Cardiac fibroblast (primary cell): ENCODE measurements around the gene DDIT3.

Experiments used
- DNase-seq, 2 donors: peaks; one replicate each; pipeline versions ENCODE4 v3.0.0 to v3.0.0-alpha.2; 2010; ENCODE audit warnings: low read depth in 2 of 2
- H3K4me3 ChIP-seq, 2 donors: replicated peaks in 1 of 2; 1 replicate in 1 of 2; 2 replicates in 1 of 2; pipeline ENCODE4 v1.5.1; 2011; ENCODE audit warnings: low read depth in 2 of 2, low read length in 2 of 2, mild to moderate bottlenecking in 2 of 2, moderate library complexity in 1 of 2
- CTCF ChIP-seq: IDR thresholded peaks from one replicate; pipeline ENCODE4 v1.5.1; 2011; ENCODE audit warnings: low read depth, mild to moderate bottlenecking, low read length, inconsistent platforms

Gene DDIT3

GRCh38 chr12:57490126-57490525 lies 30.2 kb downstream of the DDIT3 start:
- H3K4me3 ChIP-seq, result no peak overlapping the region
- DNase-seq, result no peak
- no peak for TF ChIP-seq CTCF

DNA sequence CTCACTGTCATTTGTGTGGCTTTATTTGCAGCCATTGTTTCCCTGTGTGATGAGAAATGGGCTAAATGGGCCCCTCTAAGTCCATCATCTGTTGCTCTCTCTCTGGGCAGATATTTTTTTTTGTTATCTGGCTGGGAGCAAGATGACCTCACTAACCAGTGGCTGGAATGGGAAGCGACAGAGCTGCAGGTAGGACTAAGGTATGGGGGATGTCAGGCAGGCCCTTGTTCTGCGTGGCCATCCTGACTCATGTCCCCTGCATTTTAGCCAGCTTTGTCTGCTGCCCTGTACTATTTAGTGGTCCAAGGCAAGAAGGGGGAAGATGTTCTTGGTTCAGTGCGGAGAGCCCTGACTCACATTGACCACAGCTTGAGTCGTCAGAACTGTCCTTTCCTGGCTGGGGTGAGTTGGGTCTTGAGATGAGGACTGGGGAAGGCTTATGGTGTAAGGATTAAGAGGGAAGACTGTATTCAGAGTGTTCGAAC lies 31.1 kb downstream of the DDIT3 start:
- TF ChIP-seq CTCF, result no peak
- DNase-seq, result peak in 1 of 2 donors; percentile 37
- peak overlapping the region; percentile 99 for H3K4me3 ChIP-seq

- peak overlapping the region; percentile 99 for H3K4me3 ChIP-seq
- TF ChIP-seq CTCF, result no peak
- no peak for DNase-seq
Observed at GRCh38 chr12:57488402-57489156, 31.7 kb downstream of the DDIT3 start.

DNA sequence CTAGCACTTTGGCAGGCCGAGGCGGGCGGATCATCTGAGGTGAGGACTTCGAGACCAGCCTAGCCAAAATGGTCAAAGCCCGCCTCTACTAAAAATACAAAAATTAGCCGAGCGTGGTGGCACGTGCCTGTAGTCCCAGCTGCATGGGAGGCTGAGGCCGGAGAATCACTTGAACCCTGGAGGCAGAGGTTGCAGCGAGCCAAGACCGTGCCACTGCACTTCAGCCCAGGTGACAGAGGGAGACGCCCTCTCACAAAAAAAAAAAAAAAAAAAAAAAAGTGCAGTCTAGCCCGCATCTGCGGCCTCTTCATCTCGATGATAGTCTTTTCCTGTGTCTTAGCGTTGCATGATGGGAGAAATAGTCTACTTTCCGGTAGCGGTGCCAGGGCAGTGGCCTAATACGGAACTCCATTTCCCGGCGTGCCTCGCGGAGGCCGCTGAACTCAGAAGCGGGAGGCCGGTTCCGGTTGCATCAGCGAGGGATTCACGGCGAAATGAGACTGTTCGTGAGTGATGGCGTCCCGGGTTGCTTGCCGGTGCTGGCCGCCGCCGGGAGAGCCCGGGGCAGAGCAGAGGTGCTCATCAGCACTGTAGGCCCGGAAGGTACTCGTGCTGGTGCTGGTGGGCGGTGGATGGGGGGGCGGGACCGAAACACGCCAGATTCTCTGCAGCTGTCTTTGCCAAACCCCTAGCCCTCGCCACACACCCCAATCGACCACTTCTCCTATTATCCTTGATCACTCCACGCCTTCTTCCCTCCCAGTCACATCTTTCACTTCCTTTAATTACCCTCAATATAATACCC lies 32.5 kb downstream of the DDIT3 start, which contains the start of gene MARS1:
Gene MARS1, plus strand, starts transcription at position 472 of the 805 bp plus-strand sequence. Its CDS starts 23 bp downstream, at position 495.
- TF ChIP-seq CTCF, result no peak
- peak within 1 kb of the TSS; percentile 99 for H3K4me3 ChIP-seq
- DNase-seq, result peak; percentile 96 to 97

DNA sequence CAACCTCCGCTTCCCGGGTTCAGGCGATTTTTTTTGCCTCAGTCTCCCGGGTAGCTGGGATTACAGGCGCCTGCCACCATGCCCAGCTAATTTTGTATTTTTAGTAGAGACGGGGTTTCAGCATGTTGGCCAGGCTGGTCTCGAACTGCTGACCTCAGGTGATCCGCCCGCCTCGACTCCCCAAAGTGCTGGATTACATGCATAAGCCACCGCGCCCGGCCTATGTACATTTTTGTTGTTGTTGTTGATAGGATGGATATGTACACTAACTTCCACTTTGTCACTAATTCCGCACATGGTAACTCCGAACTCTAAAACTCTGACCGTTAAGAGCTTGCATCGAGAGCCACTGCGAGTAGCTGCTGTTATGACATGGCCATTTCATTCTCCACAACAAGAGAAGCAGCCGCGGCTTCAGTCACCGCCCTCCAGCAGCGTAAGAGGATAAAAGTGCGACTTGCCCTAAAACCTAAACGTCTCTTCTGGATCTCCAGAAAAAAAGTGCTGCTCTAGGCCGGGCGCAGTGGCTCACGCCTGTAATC lies 33.2 kb downstream of the DDIT3 start:
- H3K4me3 ChIP-seq, result peak overlapping the region in 1 of 2 donors; percentile 41
- no peak for DNase-seq
- TF ChIP-seq CTCF, result no peak

DNA sequence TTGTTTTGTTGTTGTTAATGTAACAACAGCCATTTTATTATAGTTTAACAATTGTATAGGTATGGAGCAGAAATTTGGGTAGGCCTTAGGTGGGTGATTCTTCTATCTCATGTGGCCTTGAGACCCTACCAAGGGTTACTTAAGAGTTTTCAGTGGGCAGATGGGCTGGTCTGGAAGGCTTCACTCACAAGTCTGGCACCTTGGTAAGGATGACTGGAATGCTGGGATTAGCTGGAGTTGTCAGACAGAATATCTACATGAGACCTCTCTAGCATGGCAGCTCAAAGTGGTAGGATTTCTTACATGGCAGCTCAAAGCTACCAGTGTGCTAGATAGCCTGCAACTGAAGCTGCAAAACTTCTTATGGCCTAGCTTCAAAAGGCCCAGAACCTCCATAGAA lies 34.6 kb downstream of the DDIT3 start:
- no peak for DNase-seq
- H3K4me3 ChIP-seq, result no peak overlapping the region
- TF ChIP-seq CTCF, result no peak
